SJSA1 (cell line): ENCODE data around the gene LRMDA. TPM values are rescaled to one million over a fixed set of nuclear protein-coding genes. Genes with fewer than 3 reads are reported as not detected.
A peak's percentile ranks its signal among the peaks of the same experiment; 100 is the strongest.

Source experiments
- DNase-seq, 2 experiments: peaks; one replicate each; pipeline ENCODE4 v3.0.0-alpha.2; 2015 to 2020; ENCODE audit warnings: low spot score in 2 of 2, low read depth in 1 of 2
- H3K27ac ChIP-seq: fragments of 250-450 bp; sonication (Bioruptor Pico); 2 replicates; pipeline ENCODE4 v1.5.1; 2020; ENCODE audit warnings: mild to moderate bottlenecking, moderate library complexity
- H3K27me3 ChIP-seq: fragments of 250-450 bp; sonication (Bioruptor Pico); replicated peaks from 2 replicates; pipeline ENCODE4 v1.5.1; 2020; ENCODE audit warnings: mild to moderate bottlenecking, moderate library complexity
- H3K36me3 ChIP-seq: fragments of 250-450 bp; sonication (Bioruptor Pico); 2 replicates; pipeline ENCODE4 v1.5.1; 2020; ENCODE audit warnings: mild to moderate bottlenecking
- H3K4me1 ChIP-seq: fragments of 250-450 bp; sonication (Bioruptor Pico); replicated peaks from 2 replicates; pipeline ENCODE4 v1.6.1; 2021; ENCODE audit warnings: mild to moderate bottlenecking
- H3K4me3 ChIP-seq: fragments of 250-450 bp; sonication (Bioruptor Pico); 2 replicates; pipeline ENCODE4 v1.5.1; 2020; ENCODE audit warnings: mild to moderate bottlenecking
- H3K9me3 ChIP-seq: fragments of 250-450 bp; sonication (Bioruptor Pico); replicated peaks from 2 replicates; pipeline ENCODE4 v1.5.1; 2020; ENCODE audit warnings: mild to moderate bottlenecking
- total RNA-seq: library from RNA; depleted of rRNA; stranded (reverse); fragments of >200 nt; shearing (Covaris generic); gene quantifications from 2 replicates; pipeline ENCODE4 v1.2.3, GENCODE V29; 2014

LRMDA gene
- total RNA-seq, 1 experiment from 2014 or later = not detected

- H3K4me1 ChIP-seq = peaks cover 27% of the 10 kb centered on the region
- no peaks in the 10 kb centered on the region; the same call in 1 of the 2 replicates for H3K9me3 ChIP-seq
- no peak overlapping the region for H3K27ac ChIP-seq
- no peak overlapping the region for H3K4me3 ChIP-seq
- H3K27me3 ChIP-seq = no peaks in the 10 kb centered on the region
- peaks cover 20% of the 10 kb centered on the region for H3K36me3 ChIP-seq
- DNase-seq = no peak
Measured at GRCh38 chr10:75398692-75399460, 32.5 kb upstream of the LRMDA start.

- Histone ChIP-seq H3K9me3 (no peaks in the 10 kb centered on the region; the same call in 1 of the 2 replicates), H3K27ac (no peak overlapping the region), H3K4me3 (peak overlapping the region; percentile 79), H3K4me1 (peaks cover 27% of the 10 kb centered on the region), H3K36me3 (peaks cover 20% of the 10 kb centered on the region), H3K27me3 (no peaks in the 10 kb centered on the region)
- peak; percentile 58 to 80 for DNase-seq
Measured at GRCh38 chr10:75399461-75400162, 31.8 kb upstream of the LRMDA start.

DNA sequence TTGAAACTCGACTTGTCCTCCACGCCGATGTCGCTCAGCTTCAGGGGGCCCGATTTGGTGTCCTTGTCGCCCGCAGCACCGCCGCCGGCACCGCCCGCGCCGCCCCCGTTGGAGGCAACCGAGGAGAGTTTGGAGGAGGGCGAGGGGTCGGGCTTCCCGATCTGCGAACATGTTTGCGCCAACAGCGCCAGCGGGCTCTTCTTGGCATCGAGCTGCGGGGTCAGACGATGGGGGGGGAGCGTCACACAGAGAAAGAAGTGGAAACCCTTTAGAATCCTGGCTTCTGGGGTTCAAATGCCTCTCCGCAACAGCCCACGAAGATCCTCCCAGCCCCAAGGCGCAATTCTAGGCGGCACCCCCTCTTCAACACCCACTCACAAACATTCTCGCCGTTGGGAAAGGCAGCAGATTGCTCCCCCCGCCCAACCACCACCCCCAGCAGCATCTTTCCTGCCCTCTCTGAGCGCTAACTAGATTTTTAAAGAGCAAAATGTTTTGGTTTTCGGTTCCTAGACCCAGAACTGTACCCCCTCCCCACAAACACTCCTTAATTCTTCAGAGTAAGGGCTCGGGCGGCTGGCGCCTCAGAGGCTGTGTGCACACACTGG, 31.2 kb upstream of the LRMDA start:
- Histone ChIP-seq H3K27ac (peak overlapping the region; percentile 60; the same call in 1 of the 2 replicates), H3K4me3 (peak overlapping the region; percentile 79), H3K9me3 (no peaks in the 10 kb centered on the region; the same call in 1 of the 2 replicates), H3K36me3 (peaks cover 20% of the 10 kb centered on the region), H3K27me3 (no peaks in the 10 kb centered on the region), H3K4me1 (peaks cover 27% of the 10 kb centered on the region)
- DNase-seq = peak in 1 of 2 experiments; percentile 66

GRCh38 chr10:75400771-75401568, 30.5 kb upstream of the LRMDA start:
- Histone ChIP-seq H3K27me3 (no peaks in the 10 kb centered on the region), H3K4me3 (peak overlapping the region; percentile 79), H3K27ac (peak overlapping the region; percentile 60), H3K36me3 (peaks cover 20% of the 10 kb centered on the region), H3K4me1 (peaks cover 27% of the 10 kb centered on the region), H3K9me3 (no peaks in the 10 kb centered on the region; the same call in 1 of the 2 replicates)
- peak in 1 of 2 experiments; percentile 29 for DNase-seq

DNA sequence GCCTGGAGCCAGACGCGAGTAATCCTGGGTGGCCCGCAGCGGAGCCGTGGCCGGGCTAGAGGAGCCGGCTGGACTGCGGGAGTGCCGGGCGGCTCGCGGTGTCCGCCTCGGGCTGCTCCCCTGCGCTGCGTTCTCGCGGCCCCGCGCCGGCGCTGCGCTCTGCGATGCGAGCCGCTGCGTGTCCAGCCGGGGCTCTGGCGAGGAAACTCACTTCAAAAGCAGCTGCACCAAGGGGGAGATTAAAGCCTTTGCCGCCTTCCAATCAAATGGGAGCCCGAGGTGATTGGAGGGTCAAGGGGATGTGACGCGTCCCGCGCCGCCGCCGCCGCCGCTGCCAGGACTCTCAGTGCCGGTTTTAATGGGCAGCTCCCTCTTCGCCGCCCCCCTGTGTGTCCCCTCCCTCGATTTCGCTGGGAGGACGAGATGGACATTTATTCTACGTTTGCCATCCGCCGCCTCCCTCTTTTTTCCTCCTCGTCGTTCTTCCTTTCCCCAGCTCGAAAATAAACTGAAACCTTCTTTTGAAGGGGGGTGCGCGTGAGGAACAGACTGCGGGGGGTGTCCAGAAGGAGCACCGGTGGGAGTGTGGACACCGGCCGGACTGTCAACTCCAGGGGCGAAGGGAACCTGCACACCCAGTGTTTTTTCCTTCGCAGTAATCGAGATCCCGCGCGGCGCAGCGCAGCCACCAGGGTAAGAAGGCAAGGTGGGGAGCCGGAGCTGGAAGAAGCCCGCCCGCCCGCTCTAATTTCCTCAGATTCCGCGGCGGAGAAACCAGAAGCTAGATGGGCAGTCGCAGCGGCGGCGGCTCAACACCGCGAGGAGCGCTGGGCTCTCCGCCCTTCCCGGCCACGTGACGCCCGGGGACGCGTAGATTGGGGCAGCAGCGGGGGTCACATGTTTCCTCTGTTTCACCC, 29.6 kb upstream of the LRMDA start, which contains the start of gene ZNF503:
Gene ZNF503 (minus strand): TSS at position 196 of the 917 bp plus-strand sequence. CDS start 345 bp downstream, outside the sequence.
- peak within 1 kb of the TSS; percentile 79 for H3K4me3 ChIP-seq
- peaks cover 20% of the 10 kb centered on the region for H3K36me3 ChIP-seq
- no peaks in the 10 kb centered on the region; the same call in 1 of the 2 replicates for H3K9me3 ChIP-seq
- no peaks in the 10 kb centered on the region for H3K27me3 ChIP-seq
- H3K27ac ChIP-seq = peak within 1 kb of the TSS; percentile 60
- H3K4me1 ChIP-seq = peaks cover 27% of the 10 kb centered on the region
- peak; percentile 93 to 94 for DNase-seq

DNA sequence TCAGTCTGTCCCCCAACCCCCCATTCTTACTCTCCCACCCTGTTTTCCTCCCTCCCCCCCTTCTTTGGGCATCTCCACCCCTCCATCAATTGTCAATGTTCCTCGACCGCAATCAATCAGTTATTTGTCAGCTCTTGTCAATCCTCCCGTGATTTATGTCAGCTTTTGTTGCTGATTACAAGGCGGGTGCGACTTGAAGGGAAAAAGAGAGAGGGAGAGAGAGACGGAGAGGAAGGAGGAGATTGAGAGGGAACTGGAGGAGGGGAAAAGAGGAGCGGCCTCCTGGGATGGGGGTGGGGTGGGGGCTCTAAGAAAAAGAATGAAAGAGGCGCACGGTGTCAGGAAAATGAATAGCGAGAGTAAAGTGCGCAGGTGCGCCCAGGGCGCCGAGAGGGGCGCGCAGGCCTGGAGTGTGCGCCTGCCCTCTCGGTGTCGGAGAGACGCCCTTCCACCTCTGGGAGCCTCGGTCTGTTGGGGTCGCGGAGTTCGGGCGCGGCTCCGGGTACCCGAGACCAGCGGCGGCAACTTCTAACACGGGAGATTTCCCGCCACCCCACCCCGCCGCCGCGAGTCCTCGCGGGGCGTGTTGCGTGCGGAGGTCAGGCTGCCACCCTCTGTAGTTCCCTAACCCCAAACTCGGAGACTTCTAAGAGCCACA, 28.8 kb upstream of the LRMDA start:
- Histone ChIP-seq H3K9me3 (no peaks in the 10 kb centered on the region; the same call in 1 of the 2 replicates), H3K4me1 (peaks cover 27% of the 10 kb centered on the region), H3K27me3 (no peaks in the 10 kb centered on the region), H3K4me3 (peak overlapping the region; percentile 79), H3K27ac (no peak overlapping the region), H3K36me3 (peaks cover 20% of the 10 kb centered on the region)
- DNase-seq = no peak

- peaks cover 2% of the 10 kb centered on the region; the same call in 1 of the 2 replicates for H3K27me3 ChIP-seq
- peaks cover 27% of the 10 kb centered on the region for H3K4me1 ChIP-seq
- H3K9me3 ChIP-seq = no peaks in the 10 kb centered on the region; the same call in 1 of the 2 replicates
- H3K27ac ChIP-seq = no peak overlapping the region
- DNase-seq = peak in 1 of 2 experiments; percentile 17
- H3K4me3 ChIP-seq = peak overlapping the region; percentile 79
- peaks cover 17% of the 10 kb centered on the region for H3K36me3 ChIP-seq
Measured at GRCh38 chr10:75403144-75403938, 28.1 kb upstream of the LRMDA start.

- DNase-seq = no peak
- Histone ChIP-seq H3K27ac (no peak overlapping the region), H3K36me3 (peaks cover 8% of the 10 kb centered on the region), H3K4me1 (peaks cover 31% of the 10 kb centered on the region), H3K9me3 (no peaks in the 10 kb centered on the region; the same call in 1 of the 2 replicates), H3K4me3 (no peak overlapping the region; the same call in 1 of the 2 replicates), H3K27me3 (peaks cover 6% of the 10 kb centered on the region; the same call in 1 of the 2 replicates)
Measured at GRCh38 chr10:75403939-75404814, 27.2 kb upstream of the LRMDA start.

DNA sequence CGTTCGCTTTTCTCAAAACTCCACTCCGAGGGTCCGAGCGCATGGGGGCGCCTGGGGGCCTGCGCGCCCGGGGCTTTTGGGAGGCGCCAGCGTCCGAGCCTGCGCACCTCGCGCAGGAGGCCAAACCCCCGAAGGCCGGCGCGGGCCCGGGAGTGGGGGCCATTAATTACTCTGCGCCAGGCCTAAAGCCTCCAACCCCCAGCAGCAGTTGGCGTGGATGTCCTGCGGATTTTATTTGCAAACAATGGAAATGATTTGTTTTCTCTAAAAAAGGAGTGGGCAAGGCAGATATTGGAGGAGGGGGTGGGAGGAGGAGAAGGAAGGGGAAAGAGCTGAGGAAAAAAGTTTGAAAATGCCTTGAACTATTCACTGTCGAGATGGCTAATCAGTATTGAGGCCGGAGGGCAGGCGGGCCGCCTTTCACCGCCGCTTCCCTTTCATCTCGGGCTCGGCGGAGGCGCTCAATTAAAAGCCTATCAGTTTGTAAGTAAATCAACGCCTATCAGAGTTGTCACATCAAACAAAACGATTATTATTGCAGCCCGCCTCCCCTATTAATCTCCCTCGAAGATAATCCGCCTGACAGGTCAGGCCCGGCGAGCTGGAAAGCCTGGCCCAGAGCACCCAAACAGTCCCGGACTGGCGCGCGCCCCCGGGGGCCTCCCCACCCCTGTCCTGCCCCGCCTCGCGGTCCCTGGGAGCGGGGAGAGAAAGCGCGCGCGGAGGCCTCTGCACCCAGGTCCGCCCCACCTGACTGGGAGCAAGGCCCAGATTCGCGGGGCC, 26.4 kb upstream of the LRMDA start:
- H3K36me3 ChIP-seq = 0 out of 2 replicates have a peak, but pooled peaks cover 3% of the 10 kb centered on the region
- no peak overlapping the region for H3K27ac ChIP-seq
- no peak for DNase-seq
- H3K9me3 ChIP-seq = no peaks in the 10 kb centered on the region; the same call in 1 of the 2 replicates
- no peak overlapping the region for H3K4me3 ChIP-seq
- peaks cover 6% of the 10 kb centered on the region for H3K27me3 ChIP-seq
- peaks cover 24% of the 10 kb centered on the region for H3K4me1 ChIP-seq
